Thyroid gland (tissue), 4 donors: ENCODE data around the gene ZNF519.
"Not testable (repeated sequence)": the region's sequence is repeated elsewhere in the genome, so short reads cannot be mapped to it uniquely, and the experiment has no call there.

Experiments
- CTCF ChIP-seq, 6 experiments: fragments of 200-600 bp in 3 of 6; fragments of 450-650 bp in 3 of 6; sonication (generic) in 3 of 6; IDR thresholded peaks; one replicate each; pipeline ENCODE4 v1.5.1; 2016 to 2019; ENCODE audit warnings: antibody characterized with exemption in 6 of 6, mild to moderate bottlenecking in 2 of 6, inconsistent platforms in 1 of 6, moderate library complexity in 1 of 6
- POLR2A ChIP-seq, 2 donors: fragments of 450-650 bp; IDR thresholded peaks; one replicate each; pipeline ENCODE4 v1.6.1; 2017; ENCODE audit warnings: antibody characterized with exemption in 2 of 2, mild to moderate bottlenecking in 2 of 2, moderate library complexity in 1 of 2

GRCh38 chr18:14174002-14174705, 41.9 kb upstream of the ZNF519 start:
- TF ChIP-seq CTCF, POLR2A (IDR thresholded peaks at IDR 0.05): not testable (repeated sequence)
